ENCODE data around the gene DGKD.

DGKD gene

GRCh38 chr2:233446606-233447305 lies 92.5 kb downstream of the DGKD start:
- DNase-seq (ENCODE audit: low read depth): no peak

- DNase-seq (ENCODE audit: low read depth): no peak
Observed at GRCh38 chr2:233447506-233448219, 93.4 kb downstream of the DGKD start.

- no peak for DNase-seq (ENCODE audit: low read depth)
Observed at GRCh38 chr2:233448220-233448559, 93.9 kb downstream of the DGKD start.

DNA sequence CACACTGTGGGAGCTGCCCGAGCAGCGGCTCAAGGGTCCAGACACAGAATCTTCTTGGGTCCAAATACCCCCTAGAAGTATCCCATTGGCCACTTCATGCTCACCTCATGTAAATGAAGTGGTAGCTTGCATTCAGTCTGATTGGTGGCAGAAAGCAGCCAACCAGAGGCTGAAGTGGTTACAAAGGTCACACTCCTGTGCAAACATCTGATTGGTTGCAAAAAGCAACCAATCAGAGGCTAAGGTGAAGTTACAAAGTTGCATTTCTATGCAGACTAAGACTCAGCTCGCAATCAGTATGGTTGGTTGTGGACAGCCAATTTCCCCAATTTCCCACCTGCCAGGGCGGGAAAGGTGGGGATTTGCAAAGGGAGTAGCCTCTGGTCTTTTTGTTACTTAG lies 94.3 kb downstream of the DGKD start:
- DNase-seq (ENCODE audit: low read depth): no peak

GRCh38 chr2:233449081-233449901 lies 95.0 kb downstream of the DGKD start:
- no peak for DNase-seq (ENCODE audit: low read depth)

DNA sequence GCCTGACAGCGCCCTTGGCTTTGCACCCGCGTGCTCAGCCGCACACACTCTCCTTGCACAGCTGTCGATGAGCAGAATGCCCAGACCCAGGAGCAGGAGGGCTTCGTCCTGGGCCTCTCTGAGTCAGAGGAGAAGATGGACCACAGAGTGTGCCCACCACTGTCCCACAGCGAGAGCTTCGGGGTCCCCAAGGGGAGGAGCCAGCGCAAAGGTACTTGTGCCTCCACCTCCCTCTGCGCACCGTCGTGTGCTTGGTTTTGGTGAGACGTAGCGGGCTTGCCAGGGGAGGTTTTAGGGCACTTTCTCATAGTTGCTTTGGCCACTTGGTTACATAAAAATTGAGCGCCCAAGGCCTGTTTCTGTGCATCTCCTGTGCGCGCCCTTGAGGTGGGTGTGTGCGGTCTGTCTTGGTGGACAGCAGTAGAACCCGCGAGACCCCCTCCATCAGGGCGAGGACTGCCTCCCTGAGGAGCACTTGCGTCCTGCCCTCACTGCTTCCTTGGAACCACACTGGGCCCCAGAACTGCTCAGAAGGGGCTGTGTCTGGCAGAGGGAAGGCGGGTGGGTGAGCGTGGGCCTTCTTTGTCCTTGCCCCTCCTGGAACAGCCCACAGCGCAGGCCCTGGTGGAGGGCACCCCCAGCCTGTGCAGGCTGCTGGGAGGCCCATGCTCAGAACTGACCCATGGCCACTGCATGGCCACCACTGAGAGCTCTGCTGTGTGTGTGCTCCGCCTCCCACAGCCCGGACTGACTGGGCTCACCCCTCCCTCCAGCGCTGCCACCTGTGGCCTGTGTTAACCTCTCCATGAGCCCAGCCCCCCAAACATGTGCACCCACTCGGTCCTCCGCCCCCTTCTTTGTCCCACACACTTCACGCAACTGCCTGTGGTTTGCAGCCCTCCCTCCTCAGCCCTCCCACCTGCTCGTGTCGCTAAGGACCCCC lies 95.9 kb downstream of the DGKD start:
- DNase-seq (ENCODE audit: low read depth): no peak

GRCh38 chr2:233450864-233451575 lies 96.7 kb downstream of the DGKD start:
- no peak for DNase-seq (ENCODE audit: low read depth)

GRCh38 chr2:233451950-233452349 lies 97.7 kb downstream of the DGKD start:
- no peak for DNase-seq (ENCODE audit: low read depth)

DNA sequence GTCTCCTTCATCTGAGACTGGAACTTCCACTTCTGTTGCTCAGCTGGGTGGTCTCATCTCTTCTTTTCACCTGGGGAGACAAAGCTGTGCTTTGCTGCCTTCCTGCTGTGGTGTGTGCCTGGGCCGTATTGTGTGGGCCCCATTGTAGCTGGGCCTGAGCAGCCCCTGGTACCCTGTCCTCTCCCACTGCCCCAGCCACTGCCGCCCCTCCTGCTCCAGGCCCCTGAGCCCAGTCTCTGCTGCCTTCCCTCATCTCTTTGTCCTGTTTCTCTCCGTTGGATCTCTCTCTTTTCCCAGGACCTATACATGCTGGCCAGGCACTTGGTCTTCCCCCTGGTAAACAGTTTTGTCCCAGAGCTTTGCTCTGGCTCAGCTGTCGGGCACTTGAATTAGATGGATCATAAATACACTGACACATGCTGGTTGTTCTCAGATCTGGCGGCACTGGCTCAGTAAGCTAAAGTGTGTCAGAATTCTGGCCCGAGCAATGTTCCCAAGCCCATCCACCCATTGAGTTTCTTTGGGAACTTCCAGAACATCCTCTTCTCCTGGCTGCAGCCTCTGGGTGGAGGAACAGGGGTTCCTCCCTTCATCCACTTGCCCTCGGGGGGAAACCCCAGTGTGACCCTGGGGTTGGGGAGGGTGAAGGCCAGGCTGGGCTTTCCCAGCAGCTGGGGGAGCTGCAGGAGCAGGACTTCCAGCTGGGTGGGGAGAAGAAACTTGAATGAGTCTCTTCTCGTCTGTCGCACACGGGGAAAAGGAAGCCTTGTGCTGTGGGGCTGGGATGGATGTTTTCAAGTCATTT lies 99.0 kb downstream of the DGKD start:
- DNase-seq (ENCODE audit: low read depth): no peak

DNA sequence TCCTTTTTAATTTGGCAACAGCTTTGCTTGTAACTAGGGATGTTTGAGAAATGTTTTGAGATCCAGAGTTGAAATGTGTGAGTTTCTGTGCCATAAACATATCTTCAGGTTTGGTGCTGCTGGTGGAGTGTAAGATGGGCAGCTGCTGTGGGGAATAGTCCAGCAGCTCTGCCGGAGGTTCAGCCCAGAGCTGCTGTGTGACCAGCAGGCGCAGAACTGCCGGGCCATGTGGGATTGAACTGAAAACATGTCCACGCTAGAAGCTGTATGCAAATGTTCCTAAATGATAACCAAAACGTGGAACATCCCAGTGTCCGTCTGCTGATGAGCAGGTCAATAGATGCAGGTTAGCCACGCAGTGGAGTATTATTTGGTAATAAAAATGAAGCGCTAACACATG lies 99.6 kb downstream of the DGKD start:
- DNase-seq (ENCODE audit: low read depth): no peak

DNA sequence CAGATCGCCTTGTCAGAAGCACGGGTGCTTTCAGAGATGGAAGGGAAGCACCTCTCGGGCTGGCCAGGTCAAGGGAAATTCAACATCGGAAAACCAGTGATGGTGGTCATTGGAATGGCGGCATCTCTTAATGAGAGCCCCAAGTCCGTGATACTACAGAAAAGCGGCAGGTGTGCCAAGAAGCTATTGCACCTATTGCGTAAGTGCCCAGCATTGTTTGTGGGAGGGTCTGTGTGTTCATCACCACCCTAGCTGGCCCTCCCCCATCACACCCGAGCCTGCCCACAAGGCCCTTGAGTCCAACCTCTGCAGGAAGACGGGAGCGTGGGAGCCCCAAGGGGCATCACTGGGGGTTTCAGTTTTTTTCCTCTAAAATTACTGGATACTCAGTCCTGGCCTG lies 100.7 kb downstream of the DGKD start:
- DNase-seq (ENCODE audit: low read depth): no peak

DNA sequence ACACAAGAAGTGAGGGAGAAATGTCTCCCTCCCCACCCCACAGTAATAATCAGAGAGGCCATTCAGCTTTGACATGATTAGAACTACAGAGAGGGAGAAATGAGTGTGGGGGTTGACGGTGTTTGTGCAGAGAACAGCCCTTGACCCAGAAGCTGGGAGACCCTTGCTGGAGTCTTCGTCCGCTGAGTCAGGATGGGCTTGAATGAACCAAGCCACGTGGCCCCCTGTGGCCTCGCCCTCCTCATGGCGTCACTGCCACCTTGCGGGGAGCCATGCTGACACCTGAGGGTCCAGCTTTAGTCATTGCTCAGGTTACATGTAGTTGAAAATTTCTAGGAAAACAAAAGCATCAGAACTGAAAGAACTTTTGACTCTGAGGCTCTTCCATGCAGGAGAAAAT lies 101.2 kb downstream of the DGKD start:
- DNase-seq (ENCODE audit: low read depth): no peak

GRCh38 chr2:233456111-233456510 lies 101.8 kb downstream of the DGKD start:
- no peak for DNase-seq (ENCODE audit: low read depth)

- no peak for DNase-seq (ENCODE audit: low read depth)
Observed at GRCh38 chr2:233456934-233457333, 102.6 kb downstream of the DGKD start.

- DNase-seq (ENCODE audit: low read depth): no peak
Observed at GRCh38 chr2:233457356-233457755, 103.1 kb downstream of the DGKD start.

- DNase-seq (ENCODE audit: low read depth): no peak
Observed at GRCh38 chr2:233458031-233458610, 103.8 kb downstream of the DGKD start.

- DNase-seq (ENCODE audit: low read depth): no peak
Observed at GRCh38 chr2:233458826-233459225, 104.5 kb downstream of the DGKD start.

GRCh38 chr2:233459426-233459825 lies 105.1 kb downstream of the DGKD start:
- DNase-seq (ENCODE audit: low read depth): no peak

DNA sequence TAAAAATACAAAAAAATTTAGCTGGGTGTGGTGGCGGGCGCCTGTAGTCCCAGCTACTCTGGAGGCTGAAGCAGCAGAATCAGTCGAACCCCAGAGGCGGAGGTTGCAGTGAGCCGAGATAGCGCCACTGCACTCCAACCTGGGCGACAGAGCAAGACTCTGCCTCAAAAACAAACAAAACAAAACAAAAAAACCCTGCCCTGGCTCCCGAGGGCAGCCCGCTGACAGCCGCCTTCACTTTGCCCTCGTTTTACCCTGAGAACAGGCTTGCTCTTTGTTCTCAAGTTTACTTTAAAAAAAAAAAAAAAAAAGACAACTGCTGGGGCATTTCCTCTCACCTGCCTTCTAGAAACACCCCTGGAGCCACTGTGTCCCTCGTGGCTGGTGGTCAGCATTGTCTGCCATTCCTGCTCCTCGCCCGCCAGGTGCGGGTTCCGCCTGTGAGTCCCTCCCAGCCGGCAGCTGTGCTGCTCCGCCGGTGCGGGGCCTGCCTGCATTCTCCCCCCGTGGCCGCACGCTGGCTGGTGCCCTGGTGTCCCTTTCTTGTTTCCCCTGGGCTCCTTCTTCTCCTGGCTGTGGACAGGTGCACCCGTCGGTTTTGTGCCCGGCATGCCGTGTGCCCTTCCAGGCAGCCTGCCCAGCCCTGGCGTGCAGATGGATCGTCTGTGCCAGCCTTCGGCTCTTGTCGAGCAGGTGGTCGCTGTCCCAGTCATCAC lies 106.6 kb downstream of the DGKD start:
- DNase-seq (ENCODE audit: low read depth): no peak
